A549 (cell line): ENCODE results near the gene RRP9.

Experiments used
- CEBPB ChIP-seq, 2 experiments: fragments of >200 bp in 1 of 2; sonication (Bioruptor Twin) in 1 of 2; formaldehyde crosslinking in 1 of 2; IDR thresholded peaks; 2 replicates each; pipeline ENCODE4 v1.6.1; 2012 to 2016
- EHMT2 ChIP-seq: fragments of 200-600 bp; sonication (generic); IDR thresholded peaks from 2 replicates; pipeline ENCODE4 v1.6.1; 2016; ENCODE audit warnings: antibody characterized with exemption, low read depth, mild to moderate bottlenecking, moderate library complexity
- EP300 ChIP-seq, 2 experiments: fragments of >200 bp; sonication (Bioruptor Twin); formaldehyde crosslinking; IDR thresholded peaks; 2 replicates in 1 of 2; 3 replicates in 1 of 2; pipeline ENCODE4 v1.6.1; 2016 to 2017
- JUN ChIP-seq, 2 experiments: fragments of >200 bp; sonication (Bioruptor Twin); formaldehyde crosslinking; IDR thresholded peaks; 2 replicates in 1 of 2; 3 replicates in 1 of 2; pipeline ENCODE4 v1.6.1; 2016 to 2017
- MYC ChIP-seq: IDR thresholded peaks from 2 replicates; pipeline ENCODE4 v1.6.1; 2012; ENCODE audit warnings: mild to moderate bottlenecking, inconsistent platforms, low read length, improper control_type of control experiment, borderline replicate concordance
- NFE2L2 ChIP-seq: fragments of 150-350 bp; conservative IDR thresholded peaks from 2 replicates; pipeline ENCODE4 v1.6.1; 2014; ENCODE audit warnings: low read length
- POLR2A ChIP-seq: IDR thresholded peaks from 2 replicates; pipeline ENCODE4 v1.6.1; 2012; ENCODE audit warnings: mild to moderate bottlenecking, low read length
- RAD21 ChIP-seq, 2 experiments: fragments of >200 bp in 1 of 2; sonication (Bioruptor Twin) in 1 of 2; formaldehyde crosslinking in 1 of 2; IDR thresholded peaks in 1 of 2; conservative IDR thresholded peaks in 1 of 2; 2 replicates in 1 of 2; 3 replicates in 1 of 2; pipeline ENCODE4 v1.6.1; 2012 to 2018; ENCODE audit warnings: inconsistent platforms in 1 of 2
- SREBF2 ChIP-seq: fragments of 450-650 bp; IDR thresholded peaks from 2 replicates; pipeline ENCODE4 v1.6.1; 2014; ENCODE audit warnings: mild to moderate bottlenecking, moderate library complexity
- ZSCAN20 ChIP-seq: fragments of 250-450 bp; sonication (Bioruptor Pico); IDR thresholded peaks from 2 replicates; pipeline ENCODE4 v1.8.0; 2022; ENCODE audit warnings: mild to moderate bottlenecking, moderate library complexity
- TF ChIP-seq, protein P1 (sequence below): fragments of >200 bp; sonication (Bioruptor Twin); formaldehyde crosslinking; IDR thresholded peaks from 3 replicates; pipeline ENCODE4 v1.5.1; 2016

DNA sequence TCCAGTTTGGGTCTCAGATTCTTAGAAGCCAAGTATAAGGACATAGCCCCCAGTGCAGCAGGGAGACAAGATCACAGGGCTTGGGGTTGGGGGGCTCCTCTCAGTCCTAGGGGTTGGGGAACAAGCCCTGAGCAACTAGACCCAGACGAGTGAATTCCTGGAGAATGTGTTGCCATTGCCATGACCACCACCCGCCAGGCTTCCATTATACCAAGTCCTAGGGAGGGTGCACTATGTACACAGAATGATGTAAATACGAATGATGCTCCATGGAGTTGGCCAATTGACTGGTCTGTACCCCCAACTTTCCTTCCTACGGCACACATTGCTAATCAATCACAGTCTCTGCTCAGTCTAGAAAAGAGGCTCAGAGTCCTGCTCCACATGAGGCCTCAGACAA is 47.3 kb downstream of the RRP9 start:
- TF ChIP-seq, protein P1, sequence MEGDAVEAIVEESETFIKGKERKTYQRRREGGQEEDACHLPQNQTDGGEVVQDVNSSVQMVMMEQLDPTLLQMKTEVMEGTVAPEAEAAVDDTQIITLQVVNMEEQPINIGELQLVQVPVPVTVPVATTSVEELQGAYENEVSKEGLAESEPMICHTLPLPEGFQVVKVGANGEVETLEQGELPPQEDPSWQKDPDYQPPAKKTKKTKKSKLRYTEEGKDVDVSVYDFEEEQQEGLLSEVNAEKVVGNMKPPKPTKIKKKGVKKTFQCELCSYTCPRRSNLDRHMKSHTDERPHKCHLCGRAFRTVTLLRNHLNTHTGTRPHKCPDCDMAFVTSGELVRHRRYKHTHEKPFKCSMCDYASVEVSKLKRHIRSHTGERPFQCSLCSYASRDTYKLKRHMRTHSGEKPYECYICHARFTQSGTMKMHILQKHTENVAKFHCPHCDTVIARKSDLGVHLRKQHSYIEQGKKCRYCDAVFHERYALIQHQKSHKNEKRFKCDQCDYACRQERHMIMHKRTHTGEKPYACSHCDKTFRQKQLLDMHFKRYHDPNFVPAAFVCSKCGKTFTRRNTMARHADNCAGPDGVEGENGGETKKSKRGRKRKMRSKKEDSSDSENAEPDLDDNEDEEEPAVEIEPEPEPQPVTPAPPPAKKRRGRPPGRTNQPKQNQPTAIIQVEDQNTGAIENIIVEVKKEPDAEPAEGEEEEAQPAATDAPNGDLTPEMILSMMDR, result no peak
- no peak for TF ChIP-seq JUN (IDR thresholded peaks at IDR 0.05)
- TF ChIP-seq EP300 (IDR thresholded peaks at IDR 0.05), result no peak
- no peak for TF ChIP-seq RAD21 (conservative IDR thresholded peaks at IDR 0.05 in 1 of 2, IDR thresholded peaks at IDR 0.05 in 1 of 2)
- TF ChIP-seq MYC, result no peak
- no peak for TF ChIP-seq SREBF2
- no peak for TF ChIP-seq CEBPB (IDR thresholded peaks at IDR 0.05)
- no peak for TF ChIP-seq NFE2L2
- no peak for TF ChIP-seq ZSCAN20 (CRISPR knock-in tag)
- no peak for TF ChIP-seq POLR2A
- TF ChIP-seq EHMT2, result no peak
